ENCODE measurements around the gene TNP2.
"Not testable (repeated sequence)": the region's sequence is repeated elsewhere in the genome, so short reads cannot be mapped to it uniquely, and the experiment has no call there.

DNA sequence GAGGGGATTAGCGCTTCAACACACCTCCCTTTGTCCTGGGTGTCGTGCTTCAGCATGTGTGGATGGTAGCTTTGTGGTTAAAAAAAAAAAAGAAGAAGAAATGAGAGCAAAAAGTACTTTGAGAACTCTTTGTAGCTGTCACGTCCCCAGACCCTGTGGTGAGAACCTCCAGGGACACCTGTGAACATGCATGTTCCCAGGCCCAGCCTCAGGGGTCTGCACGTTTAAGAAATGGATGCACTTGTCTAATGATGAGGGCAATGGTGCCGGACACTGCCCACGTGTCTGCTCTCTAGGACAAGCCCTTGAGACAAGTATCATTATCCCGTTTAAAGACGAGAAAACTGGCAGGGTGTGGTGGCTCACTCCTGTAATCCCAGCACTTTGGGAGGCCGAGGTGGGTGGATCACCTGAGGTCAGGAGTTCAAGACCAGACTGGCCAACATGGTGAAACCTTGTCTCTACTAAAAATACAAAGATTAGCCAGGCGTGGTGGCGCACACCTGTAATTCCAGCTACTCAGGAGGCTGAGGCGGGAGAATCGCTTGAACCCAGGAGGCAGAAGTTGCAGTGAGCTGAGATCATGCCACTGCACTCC is 29.9 kb upstream of the TNP2 start:
- TF ChIP-seq, protein P1, sequence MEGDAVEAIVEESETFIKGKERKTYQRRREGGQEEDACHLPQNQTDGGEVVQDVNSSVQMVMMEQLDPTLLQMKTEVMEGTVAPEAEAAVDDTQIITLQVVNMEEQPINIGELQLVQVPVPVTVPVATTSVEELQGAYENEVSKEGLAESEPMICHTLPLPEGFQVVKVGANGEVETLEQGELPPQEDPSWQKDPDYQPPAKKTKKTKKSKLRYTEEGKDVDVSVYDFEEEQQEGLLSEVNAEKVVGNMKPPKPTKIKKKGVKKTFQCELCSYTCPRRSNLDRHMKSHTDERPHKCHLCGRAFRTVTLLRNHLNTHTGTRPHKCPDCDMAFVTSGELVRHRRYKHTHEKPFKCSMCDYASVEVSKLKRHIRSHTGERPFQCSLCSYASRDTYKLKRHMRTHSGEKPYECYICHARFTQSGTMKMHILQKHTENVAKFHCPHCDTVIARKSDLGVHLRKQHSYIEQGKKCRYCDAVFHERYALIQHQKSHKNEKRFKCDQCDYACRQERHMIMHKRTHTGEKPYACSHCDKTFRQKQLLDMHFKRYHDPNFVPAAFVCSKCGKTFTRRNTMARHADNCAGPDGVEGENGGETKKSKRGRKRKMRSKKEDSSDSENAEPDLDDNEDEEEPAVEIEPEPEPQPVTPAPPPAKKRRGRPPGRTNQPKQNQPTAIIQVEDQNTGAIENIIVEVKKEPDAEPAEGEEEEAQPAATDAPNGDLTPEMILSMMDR (IDR thresholded peaks at IDR 0.05 in 2 of 3, conservative IDR thresholded peaks at IDR 0.05 in 1 of 3; ENCODE audit: borderline replicate concordance in 1 of 3, insufficient read depth in 1 of 3, low read depth in 2 of 3, low read length in 2 of 3) = not testable (repeated sequence)
- not testable (repeated sequence) for TF ChIP-seq POLR2AphosphoS5 (IDR thresholded peaks at IDR 0.05; ENCODE audit: low read depth, low read length); ZFX (IDR thresholded peaks at IDR 0.05); POLR2A (IDR thresholded peaks at IDR 0.05; ENCODE audit: borderline replicate concordance, extremely low read depth, insufficient read depth, insufficient read length); EZH2 (IDR thresholded peaks at IDR 0.05); RAD21 (IDR thresholded peaks at IDR 0.05; ENCODE audit: low read depth)
- TF ChIP-seq, protein P2, sequence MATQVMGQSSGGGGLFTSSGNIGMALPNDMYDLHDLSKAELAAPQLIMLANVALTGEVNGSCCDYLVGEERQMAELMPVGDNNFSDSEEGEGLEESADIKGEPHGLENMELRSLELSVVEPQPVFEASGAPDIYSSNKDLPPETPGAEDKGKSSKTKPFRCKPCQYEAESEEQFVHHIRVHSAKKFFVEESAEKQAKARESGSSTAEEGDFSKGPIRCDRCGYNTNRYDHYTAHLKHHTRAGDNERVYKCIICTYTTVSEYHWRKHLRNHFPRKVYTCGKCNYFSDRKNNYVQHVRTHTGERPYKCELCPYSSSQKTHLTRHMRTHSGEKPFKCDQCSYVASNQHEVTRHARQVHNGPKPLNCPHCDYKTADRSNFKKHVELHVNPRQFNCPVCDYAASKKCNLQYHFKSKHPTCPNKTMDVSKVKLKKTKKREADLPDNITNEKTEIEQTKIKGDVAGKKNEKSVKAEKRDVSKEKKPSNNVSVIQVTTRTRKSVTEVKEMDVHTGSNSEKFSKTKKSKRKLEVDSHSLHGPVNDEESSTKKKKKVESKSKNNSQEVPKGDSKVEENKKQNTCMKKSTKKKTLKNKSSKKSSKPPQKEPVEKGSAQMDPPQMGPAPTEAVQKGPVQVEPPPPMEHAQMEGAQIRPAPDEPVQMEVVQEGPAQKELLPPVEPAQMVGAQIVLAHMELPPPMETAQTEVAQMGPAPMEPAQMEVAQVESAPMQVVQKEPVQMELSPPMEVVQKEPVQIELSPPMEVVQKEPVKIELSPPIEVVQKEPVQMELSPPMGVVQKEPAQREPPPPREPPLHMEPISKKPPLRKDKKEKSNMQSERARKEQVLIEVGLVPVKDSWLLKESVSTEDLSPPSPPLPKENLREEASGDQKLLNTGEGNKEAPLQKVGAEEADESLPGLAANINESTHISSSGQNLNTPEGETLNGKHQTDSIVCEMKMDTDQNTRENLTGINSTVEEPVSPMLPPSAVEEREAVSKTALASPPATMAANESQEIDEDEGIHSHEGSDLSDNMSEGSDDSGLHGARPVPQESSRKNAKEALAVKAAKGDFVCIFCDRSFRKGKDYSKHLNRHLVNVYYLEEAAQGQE (IDR thresholded peaks at IDR 0.05; ENCODE audit: low read depth) = not testable (repeated sequence)
- TF ChIP-seq, protein P3, sequence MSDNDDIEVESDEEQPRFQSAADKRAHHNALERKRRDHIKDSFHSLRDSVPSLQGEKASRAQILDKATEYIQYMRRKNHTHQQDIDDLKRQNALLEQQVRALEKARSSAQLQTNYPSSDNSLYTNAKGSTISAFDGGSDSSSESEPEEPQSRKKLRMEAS (IDR thresholded peaks at IDR 0.05) = not testable (repeated sequence)
